ENCODE results near the gene KIAA1328.

The KIAA1328 gene

GRCh38 chr18:36947820-36948348, 119.0 kb downstream of the KIAA1328 start:
- no peak for DNase-seq (ENCODE audit: low read depth in 4 of 4, low spot score in 1 of 4)

- no peak for DNase-seq (ENCODE audit: low read depth in 4 of 4, low spot score in 1 of 4)
Observed at GRCh38 chr18:36950282-36950681, 121.4 kb downstream of the KIAA1328 start.

DNA sequence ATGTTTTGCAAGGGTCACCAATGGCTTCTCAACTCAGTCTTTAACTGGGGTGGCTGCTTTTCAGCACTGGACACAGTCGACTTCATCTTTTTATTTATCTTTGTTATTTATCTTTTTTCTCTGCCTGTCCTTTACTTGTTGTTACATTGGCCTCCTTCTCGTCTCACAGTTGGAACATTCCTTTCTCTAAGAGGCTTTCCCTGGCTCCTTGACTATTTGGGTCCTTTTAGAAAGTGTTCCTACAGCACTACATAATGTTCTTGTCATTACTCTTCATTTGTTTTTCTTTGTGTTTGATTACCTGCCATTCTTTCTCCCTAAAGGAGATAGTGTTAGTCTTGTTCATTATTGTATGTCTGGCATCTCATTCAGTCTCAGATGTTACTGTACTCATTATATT, 122.0 kb downstream of the KIAA1328 start:
- DNase-seq (ENCODE audit: low read depth in 4 of 4, low spot score in 1 of 4): no peak

DNA sequence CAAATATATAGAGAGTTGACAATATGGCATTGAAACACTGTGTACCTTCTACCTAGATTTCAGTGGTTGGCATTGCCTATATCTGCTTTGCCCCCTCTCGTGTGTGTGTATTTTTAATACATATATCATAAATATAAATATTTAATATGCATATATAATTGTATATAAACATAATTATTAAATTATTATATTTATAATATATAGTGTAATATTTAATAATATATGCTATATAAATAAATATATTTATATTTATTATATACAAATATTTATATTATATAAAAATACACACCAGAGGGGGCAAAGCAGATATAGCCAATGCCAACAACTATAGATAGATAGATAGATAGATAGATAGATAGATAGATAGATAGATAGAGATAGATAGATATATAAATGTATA, 124.1 kb downstream of the KIAA1328 start:
- DNase-seq (ENCODE audit: low read depth in 4 of 4, low spot score in 1 of 4): no peak

DNA sequence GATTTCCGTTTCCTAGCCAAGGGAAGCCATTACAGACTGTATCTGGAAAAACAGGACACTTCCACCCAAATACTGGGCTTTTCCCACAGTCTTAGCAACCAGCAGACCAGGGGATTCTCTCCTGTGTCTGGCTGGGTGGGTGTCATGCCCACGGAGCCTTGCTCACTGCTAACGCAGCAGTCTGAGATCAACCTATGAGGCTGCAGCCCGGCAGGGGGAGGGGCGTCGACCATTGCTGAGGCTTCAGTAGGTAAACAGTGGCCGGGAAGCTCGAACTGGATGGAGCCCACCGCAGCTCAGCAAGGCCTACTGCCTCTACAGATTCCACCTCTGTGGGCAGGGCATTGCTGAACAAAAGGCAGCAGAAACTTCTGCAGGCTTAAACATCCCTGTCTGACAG, 131.1 kb downstream of the KIAA1328 start:
- DNase-seq (ENCODE audit: low read depth in 4 of 4, low spot score in 1 of 4): no peak

- no peak for DNase-seq (ENCODE audit: low read depth in 4 of 4, low spot score in 1 of 4)
Observed at GRCh38 chr18:36963464-36963863, 134.5 kb downstream of the KIAA1328 start.

GRCh38 chr18:36974686-36975085, 145.8 kb downstream of the KIAA1328 start:
- no peak for DNase-seq (ENCODE audit: low read depth in 4 of 4, low spot score in 1 of 4)

GRCh38 chr18:36977121-36977520, 148.2 kb downstream of the KIAA1328 start:
- no peak for DNase-seq (ENCODE audit: low read depth in 4 of 4, low spot score in 1 of 4)

- no peak for DNase-seq (ENCODE audit: low read depth in 4 of 4, low spot score in 1 of 4)
Observed at GRCh38 chr18:36993068-36993467, 164.1 kb downstream of the KIAA1328 start.

- DNase-seq (ENCODE audit: low read depth in 4 of 4, low spot score in 1 of 4): no peak
Observed at GRCh38 chr18:37006742-37007141, 177.8 kb downstream of the KIAA1328 start.

DNA sequence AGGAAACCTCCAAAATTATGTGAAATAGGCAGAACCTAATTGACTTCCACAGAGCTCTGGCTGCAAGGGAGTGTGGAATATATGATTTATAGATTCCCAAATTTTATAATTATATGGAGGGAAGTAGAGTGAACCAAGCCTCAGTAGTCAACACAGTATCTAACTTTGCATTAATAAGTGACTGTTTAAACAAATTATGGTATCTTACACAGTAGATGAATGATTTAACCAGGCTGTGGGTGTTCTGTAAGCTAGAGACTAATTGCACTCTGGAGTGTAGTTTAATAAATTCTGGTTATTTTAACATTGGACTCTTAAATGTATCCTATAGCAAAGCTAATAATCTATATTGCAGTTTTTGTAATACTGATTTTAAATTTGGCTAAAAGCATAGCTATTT, 183.5 kb downstream of the KIAA1328 start:
- DNase-seq (ENCODE audit: low read depth in 4 of 4, low spot score in 1 of 4): no peak

DNA sequence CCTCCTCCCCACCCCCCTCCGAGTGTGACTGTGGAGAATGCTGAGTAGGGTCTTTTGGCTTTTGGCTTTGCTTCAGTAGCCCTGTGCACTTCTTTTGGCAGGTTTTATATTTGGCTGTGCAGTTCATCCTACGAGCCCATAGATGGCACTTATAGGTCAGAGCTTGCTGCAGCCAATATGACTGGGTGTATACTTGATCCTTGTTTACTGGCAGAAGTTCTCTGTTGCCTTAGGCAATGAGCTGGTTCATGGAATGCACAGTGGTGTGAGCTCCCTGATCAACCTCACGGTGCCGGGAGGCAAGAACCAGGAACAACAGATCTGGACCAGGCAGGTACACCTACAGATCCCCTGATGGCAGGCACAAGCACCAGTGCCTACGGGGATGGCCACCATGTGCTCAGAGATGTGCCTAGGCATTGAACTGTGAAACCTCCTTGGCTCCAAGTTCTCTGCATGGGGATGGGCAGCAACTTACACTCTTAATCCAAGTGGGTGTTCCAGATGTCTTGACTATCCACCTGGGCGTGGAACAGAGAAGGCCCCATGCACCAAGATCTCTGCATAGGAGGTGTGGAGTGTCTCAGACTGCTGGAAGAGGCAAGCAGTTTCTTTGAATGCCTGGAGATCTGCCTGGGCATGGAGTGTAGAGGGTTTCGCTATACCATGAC, 190.4 kb downstream of the KIAA1328 start:
- DNase-seq (ENCODE audit: low read depth in 4 of 4, low spot score in 1 of 4): no peak

GRCh38 chr18:37033419-37033818, 204.5 kb downstream of the KIAA1328 start:
- no peak for DNase-seq (ENCODE audit: low read depth in 4 of 4, low spot score in 1 of 4)

GRCh38 chr18:37042381-37042780, 213.5 kb downstream of the KIAA1328 start:
- DNase-seq (ENCODE audit: low read depth in 4 of 4, low spot score in 1 of 4): no peak

DNA sequence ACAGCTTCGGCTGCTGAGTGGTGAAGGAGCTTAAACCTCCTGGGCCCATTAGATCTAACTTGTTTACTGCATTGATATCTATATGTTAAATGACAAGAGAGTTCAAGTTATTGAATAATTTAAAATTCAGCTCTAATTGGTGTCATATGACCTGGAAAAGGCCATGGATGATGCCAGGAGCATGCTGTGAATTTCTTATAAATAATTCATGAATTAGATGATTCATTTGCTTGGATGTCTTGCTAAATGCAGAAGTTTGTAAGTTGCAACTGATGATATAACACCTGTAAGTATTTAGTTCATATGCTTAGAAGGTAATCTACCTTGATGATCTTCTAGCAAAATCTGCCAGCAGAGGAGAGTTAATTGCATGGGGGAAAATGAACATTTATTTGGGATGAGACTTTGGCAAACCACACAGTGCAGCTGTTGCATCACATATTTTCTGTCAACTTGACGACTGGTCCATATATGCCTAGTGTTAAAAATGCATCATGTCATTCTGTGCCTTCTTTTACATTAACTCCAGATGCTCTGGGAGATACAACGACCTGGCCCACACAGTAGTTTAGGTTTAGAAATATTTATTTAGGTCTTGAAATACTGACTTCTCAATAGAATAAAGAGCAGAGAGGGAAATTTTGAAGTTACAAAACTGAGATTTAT, 226.3 kb downstream of the KIAA1328 start:
- no peak for DNase-seq (ENCODE audit: low read depth in 4 of 4, low spot score in 1 of 4)

DNA sequence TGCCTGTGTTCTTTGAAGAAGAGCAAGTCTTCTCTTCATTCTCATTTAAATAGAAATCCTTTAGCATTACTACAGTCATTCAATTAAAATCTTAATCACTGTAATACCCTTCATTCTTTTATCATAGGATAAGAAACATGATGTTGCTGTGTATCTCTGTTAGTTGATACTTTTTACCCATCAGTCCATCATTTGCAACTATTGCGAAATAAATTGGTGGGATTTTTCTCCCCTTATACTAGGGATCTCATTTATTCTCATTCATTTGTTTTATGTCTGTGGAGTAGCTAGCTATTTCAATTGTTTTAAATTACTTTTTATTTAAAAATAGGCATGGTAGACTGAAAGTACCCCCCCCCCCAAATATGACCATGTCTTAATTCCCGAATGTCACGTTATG, 235.3 kb downstream of the KIAA1328 start:
- no peak for DNase-seq (ENCODE audit: low read depth in 4 of 4, low spot score in 1 of 4)

GRCh38 chr18:37065254-37065653, 236.3 kb downstream of the KIAA1328 start:
- DNase-seq (ENCODE audit: low read depth in 4 of 4, low spot score in 1 of 4): no peak

DNA sequence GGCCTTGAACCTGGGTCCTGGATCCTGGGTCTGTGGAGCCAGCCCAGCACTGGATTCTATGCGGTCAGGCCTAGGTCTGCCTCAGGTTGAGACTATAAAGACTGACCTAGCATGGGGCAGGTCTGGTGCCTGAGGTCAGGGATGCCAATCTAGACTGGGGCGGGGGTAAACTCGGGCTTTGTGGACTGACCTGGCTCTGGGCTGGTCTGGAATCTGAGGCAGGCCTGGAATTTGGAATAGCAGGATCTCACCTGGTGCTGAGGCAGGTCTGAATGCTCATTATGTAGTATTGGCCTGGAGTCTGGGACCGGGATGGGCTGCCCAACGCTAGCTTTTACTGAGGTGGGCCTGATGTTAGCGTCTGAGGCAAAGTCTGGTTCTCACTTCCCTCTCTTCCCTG, 256.0 kb downstream of the KIAA1328 start:
- DNase-seq (ENCODE audit: low read depth in 4 of 4, low spot score in 1 of 4): no peak

DNA sequence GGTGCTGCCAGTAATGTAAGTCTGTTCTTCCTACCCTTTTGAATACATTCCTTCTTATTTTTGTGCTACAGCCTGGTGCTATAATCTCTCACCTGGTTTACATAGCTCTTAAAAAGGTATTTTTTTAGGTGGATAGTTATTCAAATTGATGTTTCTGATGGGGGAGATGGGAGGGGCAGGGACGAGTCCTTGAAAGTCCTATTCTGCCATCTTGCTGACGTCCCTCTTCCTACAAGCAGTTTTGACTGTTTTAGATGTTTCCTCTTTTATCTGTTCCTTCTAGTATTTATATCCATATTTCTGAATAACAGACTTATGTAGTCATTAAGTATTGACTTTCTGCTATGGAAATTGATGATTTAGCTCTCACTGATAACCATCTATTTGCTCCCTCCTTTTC, 256.4 kb downstream of the KIAA1328 start:
- DNase-seq (ENCODE audit: low read depth in 4 of 4, low spot score in 1 of 4): no peak

- no peak for DNase-seq (ENCODE audit: low read depth in 4 of 4, low spot score in 1 of 4)
Observed at GRCh38 chr18:37107748-37108522, 279.0 kb downstream of the KIAA1328 start.

DNA sequence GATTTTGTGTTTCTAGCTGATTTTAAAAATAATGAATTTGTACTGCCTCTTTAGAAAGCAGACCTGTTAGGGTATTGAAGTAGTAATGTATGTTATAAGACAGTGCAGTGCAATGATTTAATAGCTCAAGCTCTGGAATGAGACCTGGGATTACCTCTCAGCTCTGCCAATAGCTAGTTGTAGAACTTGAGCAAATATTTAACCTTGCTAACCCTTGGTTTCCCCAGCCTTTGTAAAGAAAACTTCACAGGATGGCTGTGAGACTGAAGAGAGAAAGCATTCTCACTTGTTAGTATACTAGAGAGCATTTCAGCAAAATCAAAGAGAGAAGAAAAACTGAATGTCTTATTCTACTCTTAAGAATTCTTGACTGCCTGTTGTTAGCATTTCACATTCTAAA, 293.9 kb downstream of the KIAA1328 start:
- DNase-seq (ENCODE audit: low read depth in 4 of 4, low spot score in 1 of 4): no peak

DNA sequence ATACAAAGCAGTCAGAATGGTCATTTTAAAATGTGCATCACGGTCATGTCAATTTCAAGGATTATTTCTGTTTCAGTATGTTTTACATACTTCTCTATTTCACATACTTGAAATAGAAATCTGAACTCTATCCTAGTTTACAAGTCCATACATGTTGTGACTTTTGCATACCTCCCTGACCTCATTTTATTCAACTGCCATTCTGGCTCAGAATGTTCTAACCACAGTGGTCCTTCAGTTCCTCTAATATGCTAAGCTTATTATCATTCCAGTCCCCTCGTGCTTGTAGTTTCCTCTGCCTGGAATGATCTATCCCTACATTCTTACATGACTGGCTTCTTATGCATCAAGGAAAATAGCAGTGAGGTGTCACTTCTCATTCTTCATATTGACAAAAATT, 295.6 kb downstream of the KIAA1328 start:
- DNase-seq (ENCODE audit: low read depth in 4 of 4, low spot score in 1 of 4): no peak
